Esophagus muscularis mucosa (tissue), 4 donors: ENCODE measurements around the gene ABCC11.

Experiments used
- CTCF ChIP-seq, 3 experiments: fragments of 200-600 bp in 2 of 3; fragments of 450-650 bp in 1 of 3; sonication (generic) in 2 of 3; IDR thresholded peaks; one replicate each; pipeline ENCODE4 v1.5.1; 2017 to 2019; ENCODE audit warnings: antibody characterized with exemption in 3 of 3, mild to moderate bottlenecking in 2 of 3, moderate library complexity in 1 of 3
- EP300 ChIP-seq: sonication (generic); formaldehyde crosslinking; IDR thresholded peaks from one replicate; pipeline ENCODE4 v1.6.1; 2017; ENCODE audit warnings: antibody characterized with exemption
- POLR2A ChIP-seq: fragments of 450-650 bp; IDR thresholded peaks from one replicate; pipeline ENCODE4 v1.6.1; 2017; ENCODE audit warnings: antibody characterized with exemption, moderate library complexity, mild to moderate bottlenecking, low read depth
- POLR2AphosphoS5 ChIP-seq, 2 donors: sonication (generic); formaldehyde crosslinking; IDR thresholded peaks; one replicate each; pipeline ENCODE4 v1.6.1; 2017; ENCODE audit warnings: antibody characterized with exemption in 2 of 2

GRCh38 chr16:48280546-48280945 lies 33.2 kb upstream of the ABCC11 start:
- TF ChIP-seq POLR2A (no peak), CTCF (IDR thresholded peaks at IDR 0.05) (no peak), EP300 (no peak), POLR2AphosphoS5 (IDR thresholded peaks at IDR 0.05) (no peak)
